GM12872 (cell line): ENCODE results near the gene CAPRIN2.

Source experiments
- TF ChIP-seq, protein P1 (sequence below): IDR thresholded peaks from 3 replicates; pipeline ENCODE4 v1.5.1; 2011; ENCODE audit warnings: low read depth, mild to moderate bottlenecking, low read length, moderate library complexity; ENCODE audit not compliant: insufficient read depth

Gene CAPRIN2

DNA sequence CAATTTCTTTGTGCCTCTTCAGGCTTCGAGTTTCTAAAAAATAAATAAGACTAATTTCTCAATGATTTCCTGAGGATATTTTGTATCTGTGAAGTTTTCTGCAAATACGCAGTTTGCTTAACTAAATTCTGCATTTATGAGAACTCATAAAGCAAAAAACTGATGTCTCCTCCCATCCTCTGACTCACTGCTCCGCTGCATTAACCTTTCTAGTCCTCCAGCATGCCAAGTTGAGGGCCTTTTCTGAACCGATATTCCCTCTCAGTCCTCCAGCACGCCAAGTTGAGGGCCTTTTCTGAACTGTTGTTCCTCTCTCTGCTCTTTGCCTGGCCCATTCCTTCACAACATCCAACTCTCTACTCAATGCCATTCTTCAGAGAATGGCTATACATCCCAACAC lies 62.3 kb downstream of the CAPRIN2 start:
- TF ChIP-seq, protein P1, sequence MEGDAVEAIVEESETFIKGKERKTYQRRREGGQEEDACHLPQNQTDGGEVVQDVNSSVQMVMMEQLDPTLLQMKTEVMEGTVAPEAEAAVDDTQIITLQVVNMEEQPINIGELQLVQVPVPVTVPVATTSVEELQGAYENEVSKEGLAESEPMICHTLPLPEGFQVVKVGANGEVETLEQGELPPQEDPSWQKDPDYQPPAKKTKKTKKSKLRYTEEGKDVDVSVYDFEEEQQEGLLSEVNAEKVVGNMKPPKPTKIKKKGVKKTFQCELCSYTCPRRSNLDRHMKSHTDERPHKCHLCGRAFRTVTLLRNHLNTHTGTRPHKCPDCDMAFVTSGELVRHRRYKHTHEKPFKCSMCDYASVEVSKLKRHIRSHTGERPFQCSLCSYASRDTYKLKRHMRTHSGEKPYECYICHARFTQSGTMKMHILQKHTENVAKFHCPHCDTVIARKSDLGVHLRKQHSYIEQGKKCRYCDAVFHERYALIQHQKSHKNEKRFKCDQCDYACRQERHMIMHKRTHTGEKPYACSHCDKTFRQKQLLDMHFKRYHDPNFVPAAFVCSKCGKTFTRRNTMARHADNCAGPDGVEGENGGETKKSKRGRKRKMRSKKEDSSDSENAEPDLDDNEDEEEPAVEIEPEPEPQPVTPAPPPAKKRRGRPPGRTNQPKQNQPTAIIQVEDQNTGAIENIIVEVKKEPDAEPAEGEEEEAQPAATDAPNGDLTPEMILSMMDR, result no peak

DNA sequence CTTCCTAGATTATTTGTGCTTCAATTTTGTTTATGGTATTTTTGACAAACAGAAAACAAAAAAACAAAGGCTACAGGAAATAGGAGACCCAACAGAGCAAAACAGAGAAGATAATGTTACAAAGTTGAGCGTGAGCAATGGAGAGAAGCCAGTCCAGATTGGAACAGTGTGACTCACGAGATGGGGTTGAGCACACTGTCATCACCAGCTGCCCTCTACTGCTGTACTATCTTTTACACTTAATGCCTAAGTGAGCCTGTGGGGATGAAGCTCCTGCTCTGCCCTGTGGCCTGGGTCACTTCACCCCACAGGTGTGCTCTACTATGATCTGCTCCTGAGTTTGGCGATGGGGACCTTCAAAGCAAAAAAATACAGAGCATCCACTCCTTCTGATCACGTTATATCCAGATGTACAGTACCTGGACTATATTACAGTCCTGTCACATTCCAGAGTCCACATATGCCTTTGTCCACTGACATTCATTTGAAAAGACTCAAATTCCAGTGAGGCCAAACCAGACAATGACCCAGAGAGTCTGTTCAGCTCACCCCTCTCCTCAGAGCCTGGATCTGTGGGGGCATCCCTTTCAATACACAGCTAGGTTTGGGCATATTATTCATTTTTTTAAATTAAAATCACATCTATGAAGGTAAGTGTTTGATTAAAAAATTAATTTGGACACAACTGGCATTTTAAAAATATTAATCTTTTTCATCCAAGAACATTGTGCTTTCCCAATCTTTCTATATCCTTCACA lies 63.5 kb downstream of the CAPRIN2 start:
- TF ChIP-seq, protein P1, result no peak

DNA sequence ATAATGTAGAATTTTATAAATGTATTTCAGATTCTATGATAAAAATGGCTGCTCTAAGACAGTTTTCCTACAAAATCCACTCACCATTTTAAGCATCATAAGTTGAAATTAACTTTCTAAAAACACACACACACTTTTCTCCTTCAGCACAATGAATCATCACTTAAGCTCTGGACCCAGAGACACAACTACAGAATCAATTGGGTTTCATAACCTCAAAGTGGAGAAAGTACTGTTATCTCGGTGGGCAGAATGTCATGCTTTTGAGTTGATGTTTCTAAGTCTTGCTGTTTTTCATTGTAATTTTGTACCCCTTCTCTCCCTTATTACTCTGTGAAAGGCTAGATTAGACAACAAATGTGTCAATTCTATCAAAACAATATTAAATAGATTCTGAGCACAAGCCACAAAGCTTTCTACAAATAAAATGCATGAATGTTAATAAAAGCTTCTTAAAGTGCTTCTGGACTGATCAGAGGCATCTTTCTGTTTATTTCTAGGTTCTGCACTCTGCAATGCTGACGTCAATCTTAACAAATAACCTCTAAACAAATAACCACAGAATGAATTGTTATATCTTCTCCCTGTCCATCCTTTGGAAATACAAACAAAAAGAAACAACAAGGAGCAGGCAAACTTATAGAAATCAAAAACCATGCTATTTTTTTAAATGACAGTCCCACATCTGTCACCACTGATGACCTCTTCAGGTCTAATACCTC lies 67.3 kb downstream of the CAPRIN2 start:
- TF ChIP-seq, protein P1, result no peak

DNA sequence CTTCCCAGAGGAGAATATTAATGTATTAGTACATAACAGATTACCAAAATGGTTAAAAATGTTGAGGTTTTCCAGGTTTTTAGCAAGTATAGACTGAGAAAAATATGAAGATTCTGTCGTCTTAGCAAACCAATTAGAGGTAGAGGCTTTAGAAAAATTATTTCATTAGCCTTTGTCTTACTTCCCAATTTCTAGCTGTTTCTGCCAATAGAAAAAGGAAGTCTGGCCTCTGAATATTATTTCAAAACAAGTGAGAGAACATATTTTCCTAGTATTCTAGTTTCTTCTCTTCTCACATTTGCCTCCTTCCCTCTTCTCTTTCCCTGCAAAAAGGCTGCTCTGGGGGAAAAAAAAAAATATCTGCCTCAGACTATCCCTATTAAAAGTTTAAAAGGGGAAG lies 75.5 kb downstream of the CAPRIN2 start:
- TF ChIP-seq, protein P1, result no peak

DNA sequence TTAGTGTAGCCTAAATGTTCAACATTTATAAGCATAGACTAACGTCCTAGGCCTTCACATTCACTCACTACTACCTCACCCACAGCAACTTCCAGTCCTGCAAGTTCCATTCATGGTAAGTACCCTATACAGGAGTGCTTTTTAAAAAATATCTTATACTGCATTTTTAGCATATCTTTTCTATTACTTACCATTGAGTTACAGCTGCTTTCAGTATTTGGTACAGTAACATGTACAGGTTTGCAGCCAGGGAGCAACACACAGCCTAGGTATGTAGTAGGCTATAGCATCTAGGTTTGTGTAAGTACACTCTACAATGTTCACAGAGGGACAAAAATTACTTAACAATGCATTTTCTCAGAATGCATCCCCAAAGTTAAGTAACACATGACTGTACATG lies 76.5 kb downstream of the CAPRIN2 start:
- TF ChIP-seq, protein P1, result no peak

DNA sequence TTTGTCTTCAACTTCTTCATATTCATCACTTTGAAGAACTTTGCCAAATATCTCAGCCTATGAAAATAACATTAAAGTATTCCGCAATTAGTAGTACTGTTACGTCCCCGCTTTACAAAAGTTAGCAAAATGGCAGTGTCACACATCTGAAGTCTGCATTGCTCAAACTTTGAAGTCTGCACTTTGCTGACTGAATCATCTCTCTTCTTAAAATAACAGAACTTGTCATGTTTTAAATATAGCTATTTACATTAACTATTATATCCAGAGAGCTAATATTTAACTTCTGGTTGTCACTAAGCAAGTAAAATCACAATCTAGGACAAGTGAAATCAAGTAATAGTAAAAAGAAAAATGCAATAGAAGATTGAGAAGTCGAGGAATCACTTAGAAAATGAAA lies 93.5 kb downstream of the CAPRIN2 start:
- TF ChIP-seq, protein P1, result no peak
